DMS114 treated with DMSO at 0.1 percent for 48 hours (cell line): ENCODE results near the gene GINS3.

ENCODE experiments used
- DNase-seq: peaks from one replicate; lab custom pipeline; 2025; ENCODE audit not compliant: unreplicated experiment; lab: John Stamatoyannopoulos, UW

GINS3 gene

GRCh38 chr16:58392215-58393137 lies at the start of gene GINS3:
Gene GINS3 (plus strand): TSS chr16:58392471. CDS start chr16:58392602, 131 bp downstream.
- peak; percentile 90 for DNase-seq

DNA sequence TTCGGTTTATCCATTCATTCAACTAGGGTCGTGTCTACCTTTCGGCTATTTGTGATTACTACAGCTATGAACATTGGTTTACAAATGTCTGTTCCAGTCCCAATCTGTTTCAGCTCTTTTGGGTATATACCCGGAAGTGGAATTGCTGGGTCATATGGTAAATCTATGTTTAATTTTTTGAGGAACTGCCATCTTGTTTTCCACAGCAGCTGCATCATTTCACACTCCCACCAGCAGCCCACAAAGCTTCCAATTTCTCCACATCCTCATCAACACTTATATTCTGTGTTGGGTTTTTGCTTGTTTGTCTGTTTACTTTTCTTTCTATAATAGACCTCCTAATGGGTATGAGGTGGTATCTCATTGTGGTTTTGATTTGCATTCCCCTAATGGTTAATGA lies 48.7 kb upstream of the GINS3 start:
- DNase-seq: no peak

DNA sequence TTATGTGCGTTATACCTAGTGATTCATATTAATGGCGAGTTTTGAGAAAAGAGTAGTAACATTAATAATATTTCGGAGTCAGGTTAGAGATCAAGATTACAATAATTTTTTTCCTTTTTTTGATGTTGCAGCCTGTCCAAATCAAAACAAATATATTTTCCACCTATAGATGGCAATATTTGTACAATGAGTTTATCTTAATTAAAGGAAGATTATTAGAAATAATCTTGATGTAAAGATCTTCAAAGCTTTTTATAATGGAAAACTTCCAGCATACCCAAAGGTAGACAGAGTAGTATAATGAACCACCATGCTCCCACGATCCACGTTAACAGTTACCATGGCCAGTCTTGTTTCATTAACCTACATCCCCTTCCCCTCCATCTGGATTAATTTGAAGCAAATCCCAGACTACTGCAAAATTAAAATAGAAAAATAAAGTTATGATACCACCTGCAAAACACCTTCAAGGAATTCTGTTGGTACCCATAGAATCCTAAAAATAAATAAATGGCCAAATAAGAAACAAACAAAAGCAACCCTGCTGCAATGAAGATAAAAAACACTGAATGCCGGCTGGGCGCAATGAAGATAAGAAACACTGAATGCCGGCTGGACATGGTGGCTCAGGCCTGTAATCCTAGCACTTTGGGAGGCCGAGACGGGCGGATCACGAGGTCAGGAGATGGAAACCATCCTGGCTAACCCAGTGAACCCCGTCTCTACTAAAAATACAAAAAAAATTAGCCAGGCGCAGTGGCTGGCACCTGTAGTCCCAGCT lies 46.5 kb upstream of the GINS3 start:
- no peak for DNase-seq

DNA sequence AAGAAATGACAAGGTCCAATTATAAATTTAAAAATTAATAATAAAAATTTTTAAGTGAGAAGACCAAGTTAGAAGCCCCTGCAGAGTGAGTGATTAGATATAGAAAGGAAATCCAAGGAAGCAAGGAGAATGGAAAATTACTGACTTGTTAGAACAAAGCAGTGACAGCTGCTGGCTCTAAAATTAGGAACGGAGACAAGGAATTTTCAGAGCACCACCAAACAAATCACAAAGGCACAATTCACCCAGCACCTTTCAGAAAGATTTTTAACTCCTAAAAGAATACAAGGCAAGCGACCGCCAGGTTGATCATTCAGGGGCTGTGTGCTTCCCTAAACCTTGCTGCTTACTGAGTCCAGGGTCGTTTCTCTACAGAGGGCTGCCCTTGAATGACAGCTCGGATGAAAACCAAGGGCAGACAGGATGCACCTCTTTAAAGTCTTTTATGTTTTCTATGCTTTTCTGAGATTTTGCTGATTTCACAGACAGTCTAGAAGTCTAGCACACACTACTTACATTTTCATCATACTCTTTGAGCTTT lies 45.4 kb upstream of the GINS3 start:
- DNase-seq: no peak

GRCh38 chr16:58348986-58349385 lies 43.3 kb upstream of the GINS3 start:
- no peak for DNase-seq

DNA sequence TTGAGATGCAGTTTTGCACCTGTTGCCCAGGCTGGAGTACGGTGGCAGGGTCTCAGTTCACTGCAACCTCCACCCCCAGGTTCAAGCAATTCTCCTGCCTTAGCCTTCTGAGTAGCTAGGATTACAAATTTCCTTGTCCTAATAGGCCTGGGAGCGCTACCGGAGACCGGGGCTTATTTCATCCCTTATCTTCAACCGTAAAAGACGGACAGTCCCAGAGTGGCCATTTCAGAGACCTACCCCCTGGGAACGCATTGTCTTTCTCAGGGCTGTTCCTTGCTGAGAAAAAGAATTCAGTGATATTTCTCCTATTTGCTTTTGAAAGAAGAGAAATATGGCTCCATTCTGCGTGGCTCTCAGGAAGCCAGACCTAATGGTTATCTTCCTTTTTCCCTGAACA lies 39.6 kb upstream of the GINS3 start:
- DNase-seq: no peak

DNA sequence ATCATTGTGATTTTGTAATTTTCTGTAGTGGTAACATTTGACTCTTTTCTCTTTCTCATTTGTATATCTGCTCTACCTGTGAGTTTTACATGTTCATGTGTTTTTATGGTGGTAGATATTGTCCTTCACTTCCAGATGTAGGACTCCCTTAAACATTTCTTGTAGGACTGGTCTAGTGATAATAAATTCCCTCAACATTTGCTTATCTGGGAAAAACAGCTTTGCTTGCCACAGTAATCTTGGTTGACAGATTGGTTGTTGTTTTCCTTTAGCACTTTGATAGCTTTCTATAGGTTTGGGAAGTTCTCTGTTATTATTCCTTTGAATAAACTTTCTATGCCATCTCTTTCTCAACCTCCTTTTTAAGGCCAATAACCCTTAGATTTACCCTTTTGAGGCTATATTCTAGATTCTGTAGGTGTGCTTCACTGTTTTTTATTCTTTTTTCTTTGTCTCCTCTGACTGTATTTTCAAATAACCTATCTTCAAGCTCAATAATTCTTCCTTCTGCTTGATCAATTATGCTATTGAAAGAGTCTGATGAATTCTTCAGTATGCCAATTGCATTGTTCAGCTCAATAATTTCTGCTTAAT lies 32.1 kb upstream of the GINS3 start:
- DNase-seq: no peak

GRCh38 chr16:58361726-58362125 lies 30.5 kb upstream of the GINS3 start:
- no peak for DNase-seq

- DNase-seq: no peak
Observed at GRCh38 chr16:58363746-58364393, 28.4 kb upstream of the GINS3 start.

- no peak for DNase-seq
Observed at GRCh38 chr16:58365623-58366022, 26.6 kb upstream of the GINS3 start.

- DNase-seq: no peak
Observed at GRCh38 chr16:58366247-58367031, 25.8 kb upstream of the GINS3 start.

DNA sequence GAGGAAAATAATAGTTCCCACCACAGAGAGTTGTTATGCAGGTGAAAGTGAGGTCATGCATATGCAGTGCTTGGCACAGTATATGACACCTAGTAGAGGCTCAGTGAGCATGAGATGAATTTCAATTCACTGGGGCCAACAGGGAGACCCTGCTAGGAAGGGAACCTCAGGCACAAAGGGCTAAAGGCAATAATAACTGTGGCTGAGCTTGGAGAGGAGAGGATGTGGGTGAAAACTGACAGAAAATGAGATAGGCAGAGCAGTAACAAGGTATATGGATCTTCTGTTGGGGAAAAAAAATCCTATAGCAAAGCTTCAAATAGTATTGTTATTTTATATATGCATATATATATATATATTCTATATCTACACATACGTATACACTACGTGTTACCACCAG lies 25.0 kb upstream of the GINS3 start:
- no peak for DNase-seq

GRCh38 chr16:58371841-58372240 lies 20.4 kb upstream of the GINS3 start:
- DNase-seq: no peak

DNA sequence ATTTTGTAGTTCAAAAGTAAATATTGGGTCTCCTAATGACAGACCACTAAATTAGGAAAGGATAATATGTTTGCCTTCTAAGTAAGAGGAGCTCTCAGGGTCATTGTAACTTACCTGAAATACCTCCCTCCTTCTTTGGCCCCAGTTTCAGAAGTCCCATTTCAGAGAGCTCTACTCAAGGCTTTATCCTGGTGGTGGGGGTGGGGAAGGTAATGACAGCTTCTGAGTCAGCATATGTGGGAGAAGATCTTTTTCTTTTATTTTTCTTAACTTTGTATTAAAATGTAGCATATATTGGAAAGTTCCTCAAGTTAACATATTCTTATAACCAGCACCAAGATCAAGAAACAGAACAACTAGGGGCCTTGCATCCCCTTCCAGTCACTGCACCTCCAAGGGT lies 16.9 kb upstream of the GINS3 start:
- DNase-seq: no peak

DNA sequence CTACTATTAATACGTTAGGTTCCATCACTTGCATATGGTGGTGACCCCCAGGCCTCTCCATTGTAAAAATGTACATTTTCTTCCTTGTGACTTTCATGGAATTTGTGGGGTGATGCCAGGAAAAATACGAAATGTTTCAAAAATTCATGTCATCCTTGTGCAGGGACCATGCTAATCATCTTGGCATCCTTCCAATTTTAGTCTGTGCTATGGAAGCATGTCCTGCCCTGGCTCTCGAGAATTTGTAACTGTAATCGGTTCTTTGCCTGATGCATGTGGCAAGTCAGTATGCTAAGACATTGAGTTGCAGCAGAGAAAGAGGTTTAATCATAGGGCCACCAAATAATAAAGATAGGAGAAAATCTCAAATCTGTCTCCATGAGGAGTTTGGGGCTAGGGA lies 14.3 kb upstream of the GINS3 start:
- DNase-seq: no peak

DNA sequence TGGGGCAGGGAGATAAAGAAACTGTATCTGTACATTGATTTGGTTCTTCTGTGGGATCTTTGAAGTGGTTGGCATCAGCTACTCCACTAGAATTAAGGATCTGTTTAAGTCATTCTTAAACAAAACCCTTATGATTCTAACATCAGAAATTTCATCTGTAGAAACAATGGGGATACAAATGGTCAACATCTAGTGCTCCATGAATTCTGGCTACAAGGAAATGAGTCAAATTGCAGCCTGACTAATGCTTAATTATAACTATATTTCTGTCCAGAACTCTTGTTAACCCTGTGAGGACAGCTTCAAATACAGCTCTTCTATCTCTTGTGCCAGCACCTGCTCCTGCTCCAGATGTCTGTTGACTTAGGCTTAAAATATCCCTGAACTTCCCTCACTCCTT lies 13.9 kb upstream of the GINS3 start:
- no peak for DNase-seq

- no peak for DNase-seq
Observed at GRCh38 chr16:58379736-58380135, 12.5 kb upstream of the GINS3 start.

DNA sequence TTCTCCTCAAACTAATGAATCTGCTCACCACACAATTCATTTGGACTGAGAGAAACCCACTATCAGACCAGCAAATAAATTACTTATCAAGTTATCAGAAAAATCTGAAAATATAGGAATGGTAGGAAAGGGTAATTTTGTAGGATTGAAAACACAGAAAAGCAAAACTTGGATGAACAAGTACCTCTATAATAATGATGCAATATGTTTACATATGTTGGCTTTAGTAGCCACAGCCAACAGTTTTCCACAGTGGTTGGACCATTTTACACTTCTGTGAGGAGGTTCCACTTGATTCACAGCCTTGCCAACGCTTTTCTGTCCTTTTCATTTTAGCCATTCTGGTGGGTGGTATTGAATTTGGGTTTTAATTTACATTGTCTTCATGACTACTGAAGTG lies 10.6 kb upstream of the GINS3 start:
- DNase-seq: no peak

DNA sequence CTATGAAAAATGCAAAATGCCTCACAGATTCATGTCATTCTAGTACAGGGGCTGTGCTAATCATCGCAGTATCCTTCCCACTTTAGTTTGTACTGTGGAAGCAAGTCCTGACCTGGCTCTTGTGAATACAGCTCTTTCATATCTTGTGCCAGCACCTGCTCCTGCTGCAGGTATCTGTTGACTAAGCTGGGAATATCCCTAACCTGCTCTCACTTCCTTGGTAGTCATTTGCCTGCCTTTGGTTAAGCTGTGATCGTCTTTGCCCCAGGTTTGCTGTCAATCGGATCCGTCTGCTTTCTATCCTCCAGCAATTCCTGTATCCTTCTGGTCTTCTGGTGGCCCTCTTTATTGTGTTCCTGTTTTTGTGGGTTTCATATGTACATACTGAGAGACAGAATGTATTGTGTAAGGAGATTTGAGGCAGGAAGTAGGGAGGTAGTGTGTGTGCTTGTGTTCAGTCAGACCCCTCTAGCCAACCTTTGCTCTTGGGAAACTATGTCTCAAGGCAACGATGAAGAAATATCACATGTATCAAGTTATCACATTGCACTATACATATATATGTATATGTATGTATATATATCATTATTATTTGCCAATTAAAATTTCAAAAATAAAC lies 7.7 kb upstream of the GINS3 start:
- no peak for DNase-seq
